ENCODE measurements around the gene THSD7B. TPM values are rescaled to one million over a fixed set of nuclear protein-coding genes. Genes with fewer than 3 reads are reported as not detected.

The THSD7B gene
- total RNA-seq, 1 donor from 2014 or later = 10.5 TPM

DNA sequence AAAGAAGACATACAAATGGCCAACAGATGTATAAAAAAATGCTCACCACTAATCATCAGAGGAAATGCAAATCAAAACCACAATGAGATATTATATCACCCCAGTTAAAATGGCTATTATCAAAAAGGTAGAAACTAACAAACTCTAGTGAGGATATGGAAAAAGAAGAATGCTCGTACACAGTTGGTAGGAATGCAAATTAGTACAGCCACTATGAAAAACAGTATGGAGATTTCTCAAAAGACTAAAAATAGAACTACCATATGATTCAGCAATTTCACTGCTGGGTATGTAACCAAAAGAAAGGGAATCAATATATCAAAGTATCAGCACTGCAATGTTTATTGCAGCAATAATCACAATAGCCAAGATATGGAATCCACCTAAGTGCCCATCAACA, 679.6 kb downstream of the THSD7B start:
- Mint-ChIP-seq H3K27ac (ENCODE audit: unreplicated experiment) (no peak overlapping the region), H3K9me3 (ENCODE audit: unreplicated experiment) (no peaks in the 10 kb centered on the region), H3K4me3 (ENCODE audit: unreplicated experiment) (no peak overlapping the region), H3K4me1 (ENCODE audit: unreplicated experiment) (no peaks in the 10 kb centered on the region), H3K36me3 (ENCODE audit: low read depth, unreplicated experiment) (no peaks in the 10 kb centered on the region), H3K27me3 (ENCODE audit: unreplicated experiment) (no peaks in the 10 kb centered on the region)
- TF ChIP-seq, protein P1, sequence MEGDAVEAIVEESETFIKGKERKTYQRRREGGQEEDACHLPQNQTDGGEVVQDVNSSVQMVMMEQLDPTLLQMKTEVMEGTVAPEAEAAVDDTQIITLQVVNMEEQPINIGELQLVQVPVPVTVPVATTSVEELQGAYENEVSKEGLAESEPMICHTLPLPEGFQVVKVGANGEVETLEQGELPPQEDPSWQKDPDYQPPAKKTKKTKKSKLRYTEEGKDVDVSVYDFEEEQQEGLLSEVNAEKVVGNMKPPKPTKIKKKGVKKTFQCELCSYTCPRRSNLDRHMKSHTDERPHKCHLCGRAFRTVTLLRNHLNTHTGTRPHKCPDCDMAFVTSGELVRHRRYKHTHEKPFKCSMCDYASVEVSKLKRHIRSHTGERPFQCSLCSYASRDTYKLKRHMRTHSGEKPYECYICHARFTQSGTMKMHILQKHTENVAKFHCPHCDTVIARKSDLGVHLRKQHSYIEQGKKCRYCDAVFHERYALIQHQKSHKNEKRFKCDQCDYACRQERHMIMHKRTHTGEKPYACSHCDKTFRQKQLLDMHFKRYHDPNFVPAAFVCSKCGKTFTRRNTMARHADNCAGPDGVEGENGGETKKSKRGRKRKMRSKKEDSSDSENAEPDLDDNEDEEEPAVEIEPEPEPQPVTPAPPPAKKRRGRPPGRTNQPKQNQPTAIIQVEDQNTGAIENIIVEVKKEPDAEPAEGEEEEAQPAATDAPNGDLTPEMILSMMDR (IDR thresholded peaks at IDR 0.05; ENCODE audit: unreplicated experiment) = no peak
- no peak for DNase-seq (ENCODE audit: low spot score)

DNA sequence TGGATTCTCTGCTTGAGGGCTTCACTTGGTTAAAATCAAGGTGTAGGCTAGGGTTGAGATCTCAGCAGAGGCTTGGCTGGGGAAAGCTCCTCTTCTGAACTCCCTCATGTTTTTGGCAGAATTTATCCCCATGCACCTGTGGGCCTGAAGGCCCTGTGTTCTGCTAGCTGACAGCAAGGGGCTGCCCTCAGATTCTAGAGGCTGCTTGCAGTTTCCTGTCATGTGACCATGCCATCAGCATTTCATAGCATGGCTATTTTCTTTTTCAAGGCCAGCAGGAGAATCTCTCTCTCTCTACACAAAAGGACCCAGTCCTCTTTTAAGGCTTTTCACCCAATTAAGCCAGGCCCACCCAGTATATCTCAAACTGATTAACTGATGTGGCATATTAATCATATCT, 684.1 kb downstream of the THSD7B start:
- no peaks in the 10 kb centered on the region for H3K9me3 Mint-ChIP-seq (ENCODE audit: unreplicated experiment)
- no peak for DNase-seq (ENCODE audit: low spot score)
- H3K4me3 Mint-ChIP-seq (ENCODE audit: unreplicated experiment) = no peak overlapping the region
- no peaks in the 10 kb centered on the region for H3K4me1 Mint-ChIP-seq (ENCODE audit: unreplicated experiment)
- TF ChIP-seq, protein P1 (IDR thresholded peaks at IDR 0.05; ENCODE audit: unreplicated experiment) = no peak
- H3K36me3 Mint-ChIP-seq (ENCODE audit: low read depth, unreplicated experiment) = no peaks in the 10 kb centered on the region
- no peaks in the 10 kb centered on the region for H3K27me3 Mint-ChIP-seq (ENCODE audit: unreplicated experiment)
- H3K27ac Mint-ChIP-seq (ENCODE audit: unreplicated experiment) = no peak overlapping the region

DNA sequence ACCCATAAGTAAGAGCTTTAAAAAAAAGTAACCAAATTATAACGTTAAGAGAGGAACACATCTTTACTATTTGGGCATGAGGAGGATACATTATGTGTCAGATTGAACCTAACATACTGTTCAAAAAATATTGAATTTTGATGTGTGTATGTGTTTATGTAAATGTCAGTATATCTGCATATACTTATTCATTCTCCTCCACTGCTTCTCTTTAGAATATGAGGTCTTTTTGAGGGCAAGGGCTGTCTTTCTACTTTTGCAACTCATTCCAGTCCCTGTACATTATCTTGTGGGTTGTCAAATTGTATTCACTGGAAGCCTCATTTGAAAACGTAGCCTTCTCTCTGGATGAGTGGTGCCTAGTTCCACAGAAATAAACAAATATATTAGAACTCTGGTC, 689.5 kb downstream of the THSD7B start:
- Mint-ChIP-seq H3K4me1 (ENCODE audit: unreplicated experiment) (no peaks in the 10 kb centered on the region), H3K36me3 (ENCODE audit: low read depth, unreplicated experiment) (peaks cover 3% of the 10 kb centered on the region), H3K27me3 (ENCODE audit: unreplicated experiment) (no peaks in the 10 kb centered on the region), H3K4me3 (ENCODE audit: unreplicated experiment) (no peak overlapping the region), H3K9me3 (ENCODE audit: unreplicated experiment) (no peaks in the 10 kb centered on the region), H3K27ac (ENCODE audit: unreplicated experiment) (no peak overlapping the region)
- TF ChIP-seq, protein P1 (IDR thresholded peaks at IDR 0.05; ENCODE audit: unreplicated experiment) = no peak
- no peak for DNase-seq (ENCODE audit: low spot score)

DNA sequence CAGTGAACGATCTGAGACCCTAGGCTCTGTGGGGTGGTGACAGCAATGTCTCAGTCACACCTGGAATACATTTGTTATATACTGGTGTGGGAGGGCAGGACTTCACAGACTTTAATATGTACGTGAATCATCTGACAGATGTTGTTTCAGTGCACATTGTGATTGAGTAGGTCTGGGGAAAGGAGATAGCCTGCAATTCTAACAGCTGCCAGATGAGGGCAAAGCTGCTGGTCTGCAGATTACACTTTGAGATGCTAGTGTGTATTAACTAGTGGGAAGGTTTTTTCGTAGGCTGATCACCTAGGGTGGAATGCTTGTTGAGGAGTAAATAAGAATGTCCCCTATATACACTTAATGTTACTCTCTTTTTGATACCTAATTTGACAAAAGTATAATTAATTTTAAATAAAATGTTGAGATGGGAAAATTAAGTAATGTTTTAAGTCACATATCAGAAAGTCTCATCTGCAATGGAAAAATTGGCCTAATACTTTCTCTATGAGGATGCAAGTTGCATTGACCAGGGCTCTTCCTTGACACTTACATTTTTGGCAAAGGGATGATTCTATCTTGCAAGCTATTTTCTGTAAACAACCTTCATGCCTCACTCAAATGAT, 702.0 kb downstream of the THSD7B start:
- Mint-ChIP-seq H3K27ac (ENCODE audit: unreplicated experiment) (no peak overlapping the region), H3K4me3 (ENCODE audit: unreplicated experiment) (no peak overlapping the region), H3K27me3 (ENCODE audit: unreplicated experiment) (no peaks in the 10 kb centered on the region), H3K9me3 (ENCODE audit: unreplicated experiment) (no peaks in the 10 kb centered on the region), H3K36me3 (ENCODE audit: low read depth, unreplicated experiment) (no peaks in the 10 kb centered on the region), H3K4me1 (ENCODE audit: unreplicated experiment) (no peaks in the 10 kb centered on the region)
- TF ChIP-seq, protein P1 (IDR thresholded peaks at IDR 0.05; ENCODE audit: unreplicated experiment) = peak; percentile 62
- DNase-seq (ENCODE audit: low spot score) = peak; percentile 61

DNA sequence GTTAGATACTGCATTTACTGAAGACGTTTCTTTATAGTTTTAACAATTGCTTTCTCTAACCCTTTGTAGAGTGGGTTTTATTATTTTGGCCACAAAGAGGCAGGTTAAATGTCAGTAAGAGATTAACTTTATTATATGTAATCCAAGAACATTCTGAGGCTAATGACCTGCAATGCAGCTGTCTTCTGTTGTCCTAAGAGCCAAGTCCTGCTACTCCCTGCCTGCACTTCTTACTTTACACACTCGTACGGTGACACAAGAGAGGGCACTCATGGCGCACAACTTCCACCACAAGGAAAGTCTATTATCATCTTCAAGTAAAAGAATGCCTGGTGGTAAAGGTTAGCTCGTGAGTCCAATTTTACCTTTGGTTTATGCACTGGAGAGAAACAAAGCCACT, 727.9 kb downstream of the THSD7B start:
- H3K27me3 Mint-ChIP-seq (ENCODE audit: unreplicated experiment) = no peaks in the 10 kb centered on the region
- no peak overlapping the region for H3K4me3 Mint-ChIP-seq (ENCODE audit: unreplicated experiment)
- H3K36me3 Mint-ChIP-seq (ENCODE audit: low read depth, unreplicated experiment) = no peaks in the 10 kb centered on the region
- DNase-seq (ENCODE audit: low spot score) = no peak
- no peak overlapping the region for H3K27ac Mint-ChIP-seq (ENCODE audit: unreplicated experiment)
- H3K9me3 Mint-ChIP-seq (ENCODE audit: unreplicated experiment) = no peaks in the 10 kb centered on the region
- TF ChIP-seq, protein P1 (IDR thresholded peaks at IDR 0.05; ENCODE audit: unreplicated experiment) = no peak
- H3K4me1 Mint-ChIP-seq (ENCODE audit: unreplicated experiment) = no peaks in the 10 kb centered on the region

Measured in endothelial cell (in vitro differentiated cells).